Measurements from ENCODE around the gene DGKB.

DGKB gene

GRCh38 chr7:14769261-14769660 lies 133.3 kb downstream of the DGKB start:
- no peak overlapping the region for H3K4me3 ChIP-seq (ENCODE audit: low read depth, low read length)
- no peak for DNase-seq (ENCODE audit: low read depth)
- TF ChIP-seq, protein P1, sequence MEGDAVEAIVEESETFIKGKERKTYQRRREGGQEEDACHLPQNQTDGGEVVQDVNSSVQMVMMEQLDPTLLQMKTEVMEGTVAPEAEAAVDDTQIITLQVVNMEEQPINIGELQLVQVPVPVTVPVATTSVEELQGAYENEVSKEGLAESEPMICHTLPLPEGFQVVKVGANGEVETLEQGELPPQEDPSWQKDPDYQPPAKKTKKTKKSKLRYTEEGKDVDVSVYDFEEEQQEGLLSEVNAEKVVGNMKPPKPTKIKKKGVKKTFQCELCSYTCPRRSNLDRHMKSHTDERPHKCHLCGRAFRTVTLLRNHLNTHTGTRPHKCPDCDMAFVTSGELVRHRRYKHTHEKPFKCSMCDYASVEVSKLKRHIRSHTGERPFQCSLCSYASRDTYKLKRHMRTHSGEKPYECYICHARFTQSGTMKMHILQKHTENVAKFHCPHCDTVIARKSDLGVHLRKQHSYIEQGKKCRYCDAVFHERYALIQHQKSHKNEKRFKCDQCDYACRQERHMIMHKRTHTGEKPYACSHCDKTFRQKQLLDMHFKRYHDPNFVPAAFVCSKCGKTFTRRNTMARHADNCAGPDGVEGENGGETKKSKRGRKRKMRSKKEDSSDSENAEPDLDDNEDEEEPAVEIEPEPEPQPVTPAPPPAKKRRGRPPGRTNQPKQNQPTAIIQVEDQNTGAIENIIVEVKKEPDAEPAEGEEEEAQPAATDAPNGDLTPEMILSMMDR (IDR thresholded peaks at IDR 0.05; ENCODE audit: low read depth, low read length, missing control alignments): no peak
- in situ Hi-C loops (cut with HindIII; ENCODE audit: low sequenced_read_pairs): no loop called here

GRCh38 chr7:14767716-14768425 lies 134.7 kb downstream of the DGKB start:
- in situ Hi-C loops (cut with HindIII; ENCODE audit: low sequenced_read_pairs): no loop called here
- no peak overlapping the region for H3K4me3 ChIP-seq (ENCODE audit: low read depth, low read length)
- TF ChIP-seq, protein P1 (IDR thresholded peaks at IDR 0.05; ENCODE audit: low read depth, low read length, missing control alignments): no peak
- DNase-seq (ENCODE audit: low read depth): no peak

- H3K4me3 ChIP-seq (ENCODE audit: low read depth, low read length): no peak overlapping the region
- TF ChIP-seq, protein P1 (IDR thresholded peaks at IDR 0.05; ENCODE audit: low read depth, low read length, missing control alignments): no peak
- in situ Hi-C loops (cut with HindIII; ENCODE audit: low sequenced_read_pairs): no loop called here
- DNase-seq (ENCODE audit: low read depth): no peak
Measured at GRCh38 chr7:14766747-14767146, 135.8 kb downstream of the DGKB start.

GRCh38 chr7:14765731-14766130 lies 136.8 kb downstream of the DGKB start:
- no peak for DNase-seq (ENCODE audit: low read depth)
- no peak overlapping the region for H3K4me3 ChIP-seq (ENCODE audit: low read depth, low read length)
- TF ChIP-seq, protein P1 (IDR thresholded peaks at IDR 0.05; ENCODE audit: low read depth, low read length, missing control alignments): no peak
- in situ Hi-C loops (cut with HindIII; ENCODE audit: low sequenced_read_pairs): no loop called here

- DNase-seq (ENCODE audit: low read depth): no peak
- no peak overlapping the region for H3K4me3 ChIP-seq (ENCODE audit: low read depth, low read length)
- in situ Hi-C loops (cut with HindIII; ENCODE audit: low sequenced_read_pairs): no loop called here
- TF ChIP-seq, protein P1 (IDR thresholded peaks at IDR 0.05; ENCODE audit: low read depth, low read length, missing control alignments): no peak
Measured at GRCh38 chr7:14762561-14762960, 140.0 kb downstream of the DGKB start.

DNA sequence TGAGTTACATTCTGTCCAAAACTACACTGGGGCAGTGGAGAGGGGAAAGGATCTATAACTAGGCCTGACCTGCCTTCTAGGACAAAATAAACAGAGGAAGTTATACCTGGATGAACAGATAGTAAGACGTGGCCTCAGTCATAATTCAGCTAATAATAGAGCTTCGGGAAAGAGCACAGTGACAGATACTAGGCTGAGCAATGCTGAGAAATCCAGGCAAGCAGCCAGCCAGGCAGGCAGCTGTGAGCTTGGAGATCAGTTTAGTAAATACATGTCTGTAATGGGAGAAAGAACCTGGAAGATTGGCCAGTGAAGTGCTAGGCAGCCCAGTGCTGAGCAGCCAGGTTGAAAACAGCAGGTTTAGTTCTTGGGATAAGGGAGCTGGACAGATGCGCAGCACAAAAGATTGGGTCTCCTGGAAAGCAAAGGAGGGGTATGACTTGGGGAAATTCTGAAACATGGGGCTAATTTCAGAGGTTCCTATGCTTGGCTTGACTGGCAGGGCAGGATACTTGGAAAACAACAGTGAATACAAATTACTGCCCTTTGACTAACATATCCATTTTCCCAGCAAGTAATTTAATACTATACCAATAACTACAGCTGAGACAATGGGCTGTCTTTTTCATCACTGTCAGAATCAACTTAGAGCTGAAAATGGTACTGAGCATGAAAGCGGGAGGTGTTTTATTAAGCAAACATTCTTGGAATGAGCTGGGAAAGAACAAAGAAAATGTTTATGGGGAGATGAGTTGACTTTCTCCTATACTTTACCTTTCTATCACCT lies 140.8 kb downstream of the DGKB start:
- in situ Hi-C loops (cut with HindIII; ENCODE audit: low sequenced_read_pairs): no loop called here
- DNase-seq (ENCODE audit: low read depth): peak; percentile 55
- TF ChIP-seq, protein P1 (IDR thresholded peaks at IDR 0.05; ENCODE audit: low read depth, low read length, missing control alignments): no peak
- H3K4me3 ChIP-seq (ENCODE audit: low read depth, low read length): no peak overlapping the region
